HG03159 (cell line): Measurements from ENCODE around the gene TBC1D32.
"Not testable (repeated sequence)": the region's sequence is repeated elsewhere in the genome, so short reads cannot be mapped to it uniquely, and the experiment has no call there.

Source experiments
- ATAC-seq: cut with Tn5 transposase; IDR thresholded peaks from one replicate; pipeline ENCODE4 v1.9.1; 2021; ENCODE audit warnings: mild to moderate bottlenecking, moderate library complexity; ENCODE audit not compliant: unreplicated experiment

Gene TBC1D32

GRCh38 chr6:121321282-121321681 lies 13.0 kb downstream of the TBC1D32 start:
- ATAC-seq, result no peak

GRCh38 chr6:121319603-121320002 lies 14.7 kb downstream of the TBC1D32 start:
- no peak for ATAC-seq

- ATAC-seq, result no peak
Observed at GRCh38 chr6:121319112-121319553, 15.1 kb downstream of the TBC1D32 start.

GRCh38 chr6:121314381-121315112 lies 19.7 kb downstream of the TBC1D32 start:
- ATAC-seq, result no peak

- not testable (repeated sequence) for ATAC-seq
Observed at GRCh38 chr6:121311814-121312213, 22.5 kb downstream of the TBC1D32 start.

GRCh38 chr6:121310495-121310894 lies 23.8 kb downstream of the TBC1D32 start:
- ATAC-seq, result no peak

GRCh38 chr6:121309768-121310469 lies 24.4 kb downstream of the TBC1D32 start:
- ATAC-seq, result no peak

GRCh38 chr6:121305957-121306607 lies 28.2 kb downstream of the TBC1D32 start:
- ATAC-seq, result peak; percentile 94

GRCh38 chr6:121302882-121303281 lies 31.4 kb downstream of the TBC1D32 start:
- ATAC-seq, result peak; percentile 66

- ATAC-seq, result not testable (repeated sequence)
Observed at GRCh38 chr6:121301156-121301555, 33.1 kb downstream of the TBC1D32 start.

- no peak for ATAC-seq
Observed at GRCh38 chr6:121297694-121298093, 36.6 kb downstream of the TBC1D32 start.

GRCh38 chr6:121285041-121285440 lies 49.2 kb downstream of the TBC1D32 start:
- no peak for ATAC-seq

GRCh38 chr6:121274666-121275295 lies 59.5 kb downstream of the TBC1D32 start:
- ATAC-seq, result no peak

- no peak for ATAC-seq
Observed at GRCh38 chr6:121263742-121264141, 70.5 kb downstream of the TBC1D32 start.

GRCh38 chr6:121260651-121261102 lies 73.6 kb downstream of the TBC1D32 start:
- ATAC-seq, result no peak

- peak; percentile 65 for ATAC-seq
Observed at GRCh38 chr6:121247386-121247785, 86.9 kb downstream of the TBC1D32 start.

GRCh38 chr6:121242386-121242785 lies 91.9 kb downstream of the TBC1D32 start:
- no peak for ATAC-seq

GRCh38 chr6:121237859-121238258 lies 96.4 kb downstream of the TBC1D32 start:
- no peak for ATAC-seq

GRCh38 chr6:121236984-121237383 lies 97.3 kb downstream of the TBC1D32 start:
- ATAC-seq, result peak; percentile 63

GRCh38 chr6:121235386-121235785 lies 98.9 kb downstream of the TBC1D32 start:
- no peak for ATAC-seq

GRCh38 chr6:121223930-121224329 lies 110.3 kb downstream of the TBC1D32 start:
- no peak for ATAC-seq
